ENCODE results near the gene CSNK1E. TPM values are rescaled to one million over a fixed set of nuclear protein-coding genes. Genes with fewer than 3 reads are reported as not detected.

CSNK1E gene
- total RNA-seq, 2 experiments from 2014 or later = 104 to 105 TPM

DNA sequence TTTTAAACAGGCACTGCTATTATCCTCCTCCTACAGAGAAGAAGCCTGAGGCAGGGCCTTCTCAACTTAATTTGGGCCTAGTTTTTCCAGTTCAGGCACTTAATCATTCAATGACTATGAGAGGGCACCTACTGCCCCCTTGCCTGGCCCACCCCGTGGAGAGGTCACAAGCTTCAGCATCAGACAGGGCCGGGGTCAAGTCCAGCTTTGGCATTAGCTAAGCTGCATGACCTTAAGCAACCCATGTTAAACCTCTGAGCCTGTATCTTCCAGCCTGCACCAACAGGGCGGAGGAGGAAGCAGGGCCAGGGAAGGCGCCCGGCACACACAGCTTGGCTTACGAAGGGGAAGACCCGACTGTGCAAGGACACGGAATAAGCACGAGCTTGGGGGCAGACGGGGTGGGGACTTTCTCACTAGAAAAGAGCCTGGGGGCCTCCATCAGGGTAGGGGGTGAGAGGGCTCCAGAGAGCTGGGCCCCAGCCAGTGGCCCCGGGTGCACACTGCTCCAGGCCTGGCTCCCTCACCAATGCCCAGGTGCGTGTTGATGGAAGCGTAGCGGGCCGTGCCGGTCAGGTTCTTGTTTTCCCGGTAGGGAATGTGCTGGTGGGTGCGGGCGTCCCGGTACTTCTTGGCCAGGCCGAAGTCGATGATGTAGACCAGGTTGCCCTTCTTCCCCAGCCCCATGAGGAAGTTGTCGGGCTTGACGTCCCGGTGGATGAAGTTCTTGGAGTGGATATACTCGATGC is 16.9 kb downstream of the CSNK1E start:
- intact Hi-C loops (cut with micrococcal nuclease) = no loop called here
- ChIA-PET CTCF (no interaction called here), POLR2A (no interaction called here)
- Mint-ChIP-seq H3K36me3 (peaks cover 42% of the 10 kb centered on the region), H3K4me3 (no peak overlapping the region), H3K27me3 (no peaks in the 10 kb centered on the region), H3K27ac (no peak overlapping the region), H3K9me3 (no peaks in the 10 kb centered on the region), H3K4me1 (ENCODE audit: low read depth) (peaks cover 12% of the 10 kb centered on the region)
- no peak for DNase-seq

DNA sequence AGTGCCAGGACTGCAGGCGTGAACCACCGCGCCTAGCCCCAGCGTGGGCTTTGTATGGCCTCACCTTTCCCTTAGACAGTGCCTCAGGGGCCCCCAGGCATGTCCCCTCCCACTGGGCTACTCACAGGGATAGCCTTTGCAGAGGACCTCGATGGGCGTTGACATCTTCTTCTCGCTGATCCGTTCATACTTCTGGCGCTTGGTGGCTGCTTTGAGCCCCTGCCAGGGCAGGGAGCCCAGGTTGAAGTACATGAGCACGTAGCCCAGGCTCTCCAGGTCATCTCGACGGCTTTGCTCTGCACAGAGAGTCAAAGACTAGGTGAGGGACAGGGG is 17.5 kb downstream of the CSNK1E start:
- Mint-ChIP-seq H3K36me3 (peaks cover 42% of the 10 kb centered on the region), H3K9me3 (no peaks in the 10 kb centered on the region), H3K27ac (no peak overlapping the region), H3K4me3 (no peak overlapping the region), H3K4me1 (ENCODE audit: low read depth) (peaks cover 8% of the 10 kb centered on the region), H3K27me3 (no peaks in the 10 kb centered on the region)
- ChIA-PET CTCF (no interaction called here), POLR2A (no interaction called here)
- intact Hi-C loops (cut with micrococcal nuclease) = loop anchor here (2.0 kb wide), 1 partner anchor 53 kb away; no protein-coding TSS in a partner anchor
- no peak for DNase-seq

DNA sequence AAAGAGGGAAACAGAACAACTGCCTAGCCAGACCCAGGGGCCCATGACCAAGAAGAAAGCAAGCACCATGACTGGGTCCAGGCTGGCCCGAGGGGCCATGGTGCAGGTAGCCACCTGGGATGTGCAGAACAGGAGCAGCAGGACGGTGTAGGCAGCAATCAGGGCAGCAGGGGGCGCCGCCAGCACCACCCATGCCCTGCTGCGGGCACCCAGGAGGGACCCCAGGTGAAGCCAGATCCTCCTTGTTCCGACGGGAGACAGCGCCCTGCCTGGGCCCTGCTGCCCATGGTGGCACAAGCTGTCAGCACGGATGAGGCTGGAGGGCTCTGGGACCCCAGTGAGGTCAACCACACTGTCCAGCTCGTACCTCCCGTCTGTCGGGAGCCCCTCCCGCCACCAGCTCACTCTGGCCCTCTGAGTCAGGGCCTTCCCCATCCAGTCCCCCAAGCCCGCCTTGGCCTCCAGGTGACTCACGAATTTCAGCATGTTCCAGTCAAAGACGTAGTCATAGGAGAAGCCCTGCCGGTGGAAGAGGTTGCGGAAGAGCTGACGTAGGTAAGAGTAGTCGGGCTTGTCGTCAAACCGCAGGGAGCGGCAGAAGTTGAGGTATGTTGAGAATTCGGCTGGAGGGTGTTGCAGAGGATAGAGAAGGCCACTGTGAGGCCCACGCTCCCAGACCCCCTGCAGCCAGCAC is 18.8 kb downstream of the CSNK1E start:
- H3K36me3 Mint-ChIP-seq = peaks cover 37% of the 10 kb centered on the region
- intact Hi-C loops (cut with micrococcal nuclease) = loop anchor here (2.0 kb wide), 1 partner anchor 54 kb away; no protein-coding TSS in a partner anchor
- no peak overlapping the region for H3K27ac Mint-ChIP-seq
- ChIA-PET POLR2A (no interaction called here), CTCF (interaction anchor here (0.7 to 1.3 kb wide), 6 partner anchors 13 to 246 kb away, joined by 3 to 5 read pairs (median 4); no protein-coding TSS in a partner anchor)
- no peaks in the 10 kb centered on the region for H3K4me1 Mint-ChIP-seq (ENCODE audit: low read depth)
- H3K9me3 Mint-ChIP-seq = no peaks in the 10 kb centered on the region
- no peak overlapping the region for H3K4me3 Mint-ChIP-seq
- no peaks in the 10 kb centered on the region for H3K27me3 Mint-ChIP-seq
- DNase-seq = peak; percentile 60

DNA sequence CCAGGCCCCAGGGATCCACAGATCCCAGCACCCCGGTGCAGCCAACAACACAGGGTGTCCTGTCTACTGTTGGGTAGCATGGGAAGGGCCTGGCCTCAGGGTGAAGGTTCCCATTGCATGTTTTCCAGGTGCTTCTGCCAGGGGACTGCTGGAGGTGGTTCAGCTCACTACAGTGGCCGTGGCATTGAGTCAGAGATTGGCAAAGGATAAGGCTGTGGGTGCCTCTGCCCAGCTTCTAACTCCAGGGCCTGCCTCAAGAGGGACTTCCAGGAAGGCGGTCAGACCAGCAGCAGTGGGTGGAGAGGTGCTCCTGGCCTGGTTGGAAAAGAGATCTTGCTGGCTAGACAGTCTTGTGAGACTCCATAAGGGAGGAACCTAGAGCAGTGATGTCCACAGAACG is 20.9 kb downstream of the CSNK1E start:
- no peaks in the 10 kb centered on the region for H3K4me1 Mint-ChIP-seq (ENCODE audit: low read depth)
- peaks cover 34% of the 10 kb centered on the region for H3K36me3 Mint-ChIP-seq
- CTCF ChIA-PET = interaction anchor here (0.7 to 1.3 kb wide), 2 partner anchors 53 to 182 kb away, joined by 4 to 5 read pairs; no protein-coding TSS in a partner anchor
- intact Hi-C loops (cut with micrococcal nuclease) = no loop called here
- no peak overlapping the region for H3K4me3 Mint-ChIP-seq
- no peaks in the 10 kb centered on the region for H3K9me3 Mint-ChIP-seq
- H3K27ac Mint-ChIP-seq = no peak overlapping the region
- no peaks in the 10 kb centered on the region for H3K27me3 Mint-ChIP-seq
- POLR2A ChIA-PET = interaction anchor here (1.2 kb wide), 1 partner anchor 12 kb away, joined by 3 read pairs; no protein-coding TSS in a partner anchor
- DNase-seq = no peak

DNA sequence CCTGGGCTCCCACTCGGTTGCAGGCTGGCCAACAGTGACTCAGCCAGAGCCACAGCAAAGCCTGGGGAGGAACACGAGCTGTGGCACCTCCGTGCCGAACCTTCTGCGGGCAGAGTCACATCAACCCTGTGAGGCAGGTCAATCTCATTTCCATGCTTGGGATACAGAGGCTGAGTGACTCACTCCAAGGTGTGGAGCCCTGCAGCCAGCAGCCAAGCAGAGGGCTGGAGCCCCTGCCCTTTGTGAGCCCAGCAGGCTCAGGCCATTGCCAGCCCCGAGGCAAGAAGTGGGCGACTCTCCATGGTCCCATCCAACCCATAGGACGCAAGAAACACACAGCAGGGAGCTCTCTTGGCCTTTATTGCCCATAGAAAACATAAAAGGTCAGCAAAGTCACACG is 21.4 kb downstream of the CSNK1E start:
- no peak for DNase-seq
- intact Hi-C loops (cut with micrococcal nuclease) = no loop called here
- Mint-ChIP-seq H3K4me1 (ENCODE audit: low read depth) (no peaks in the 10 kb centered on the region), H3K9me3 (no peaks in the 10 kb centered on the region), H3K27me3 (no peaks in the 10 kb centered on the region), H3K36me3 (peaks cover 32% of the 10 kb centered on the region), H3K4me3 (no peak overlapping the region), H3K27ac (no peak overlapping the region)
- ChIA-PET CTCF (interaction anchor here (0.7 to 1.3 kb wide), 2 partner anchors 54 to 181 kb away, joined by 4 to 5 read pairs; no protein-coding TSS in a partner anchor), POLR2A (no interaction called here)

DNA sequence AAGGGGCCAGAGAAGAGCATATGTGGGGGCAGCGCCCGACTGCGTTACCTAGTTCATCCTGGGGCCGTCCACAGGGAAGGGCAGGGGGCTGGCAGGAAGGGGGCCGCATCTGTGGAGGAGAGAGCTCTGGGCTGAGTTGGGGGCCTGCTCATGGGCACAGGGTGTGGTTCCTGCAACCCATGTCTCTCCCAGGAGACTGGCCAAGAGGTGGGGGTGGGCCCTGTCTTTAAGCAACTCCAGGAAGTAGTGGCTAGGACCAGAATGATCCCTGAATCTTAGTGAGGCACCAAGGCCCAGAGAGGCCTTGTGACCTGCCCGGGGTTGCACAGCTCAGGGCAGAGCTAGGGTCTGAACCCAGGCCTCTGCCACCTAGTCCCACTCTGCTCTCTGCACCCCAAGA is 21.9 kb downstream of the CSNK1E start:
- POLR2A ChIA-PET = no interaction called here
- no peaks in the 10 kb centered on the region for H3K9me3 Mint-ChIP-seq
- CTCF ChIA-PET = interaction anchor here (0.7 to 1.3 kb wide), 2 partner anchors 54 to 181 kb away, joined by 4 to 5 read pairs; no protein-coding TSS in a partner anchor
- H3K4me3 Mint-ChIP-seq = no peak overlapping the region
- H3K27me3 Mint-ChIP-seq = no peaks in the 10 kb centered on the region
- no peaks in the 10 kb centered on the region for H3K4me1 Mint-ChIP-seq (ENCODE audit: low read depth)
- no peak for DNase-seq
- no peak overlapping the region for H3K27ac Mint-ChIP-seq
- H3K36me3 Mint-ChIP-seq = peaks cover 27% of the 10 kb centered on the region
- intact Hi-C loops (cut with micrococcal nuclease) = no loop called here

DNA sequence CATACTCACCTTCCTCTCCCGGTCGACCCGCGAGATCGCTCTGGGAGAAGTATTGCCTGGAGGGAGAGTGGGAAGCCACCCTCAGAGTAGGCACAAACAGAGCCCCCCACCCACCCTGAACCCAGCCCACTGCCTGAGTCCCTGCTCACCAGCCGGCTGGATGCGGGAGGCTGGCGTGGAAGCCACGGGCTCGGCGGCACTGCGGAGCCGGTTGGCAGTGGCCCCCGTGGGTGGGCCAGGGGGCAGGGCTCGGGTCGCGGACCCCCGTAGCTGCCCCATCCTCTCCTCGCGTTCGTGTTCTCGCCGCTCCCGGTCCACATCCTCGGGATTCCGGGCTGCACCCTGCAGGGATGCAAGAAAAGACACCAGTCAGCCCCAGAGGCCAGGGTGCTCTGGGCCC is 23.0 kb downstream of the CSNK1E start:
- Mint-ChIP-seq H3K4me3 (no peak overlapping the region), H3K9me3 (no peaks in the 10 kb centered on the region), H3K27me3 (no peaks in the 10 kb centered on the region), H3K4me1 (ENCODE audit: low read depth) (no peaks in the 10 kb centered on the region), H3K27ac (no peak overlapping the region), H3K36me3 (peaks cover 21% of the 10 kb centered on the region)
- ChIA-PET POLR2A (no interaction called here), CTCF (no interaction called here)
- intact Hi-C loops (cut with micrococcal nuclease) = no loop called here
- DNase-seq = no peak

DNA sequence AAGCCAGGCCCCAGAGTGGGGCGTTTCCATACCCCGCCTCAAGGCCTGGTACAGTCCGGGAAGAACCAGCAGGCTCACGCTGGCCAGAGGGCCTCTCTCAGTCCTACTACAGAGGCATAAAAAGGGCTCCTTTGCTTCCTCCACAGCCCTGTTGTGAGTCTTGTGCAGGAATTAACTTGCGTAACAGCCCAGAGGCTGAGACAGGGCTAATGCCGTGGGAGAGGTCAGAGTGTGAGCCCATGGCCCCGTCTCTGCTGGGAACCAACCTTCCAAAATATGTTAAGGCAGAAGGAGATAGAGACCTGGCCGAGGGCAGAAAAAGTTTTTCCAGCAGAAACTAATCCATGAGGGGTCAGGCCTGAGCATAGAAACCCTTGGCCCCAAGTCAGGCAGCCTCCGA is 24.5 kb downstream of the CSNK1E start:
- ChIA-PET POLR2A (interaction anchor here (0.6 kb wide), 1 partner anchor 12 kb away, joined by 3 read pairs; no protein-coding TSS in a partner anchor), CTCF (no interaction called here)
- H3K4me1 Mint-ChIP-seq (ENCODE audit: low read depth) = no peaks in the 10 kb centered on the region
- H3K9me3 Mint-ChIP-seq = no peaks in the 10 kb centered on the region
- no peak for DNase-seq
- intact Hi-C loops (cut with micrococcal nuclease) = no loop called here
- H3K27ac Mint-ChIP-seq = no peak overlapping the region
- H3K4me3 Mint-ChIP-seq = no peak overlapping the region
- no peaks in the 10 kb centered on the region for H3K27me3 Mint-ChIP-seq
- peaks cover 15% of the 10 kb centered on the region for H3K36me3 Mint-ChIP-seq

DNA sequence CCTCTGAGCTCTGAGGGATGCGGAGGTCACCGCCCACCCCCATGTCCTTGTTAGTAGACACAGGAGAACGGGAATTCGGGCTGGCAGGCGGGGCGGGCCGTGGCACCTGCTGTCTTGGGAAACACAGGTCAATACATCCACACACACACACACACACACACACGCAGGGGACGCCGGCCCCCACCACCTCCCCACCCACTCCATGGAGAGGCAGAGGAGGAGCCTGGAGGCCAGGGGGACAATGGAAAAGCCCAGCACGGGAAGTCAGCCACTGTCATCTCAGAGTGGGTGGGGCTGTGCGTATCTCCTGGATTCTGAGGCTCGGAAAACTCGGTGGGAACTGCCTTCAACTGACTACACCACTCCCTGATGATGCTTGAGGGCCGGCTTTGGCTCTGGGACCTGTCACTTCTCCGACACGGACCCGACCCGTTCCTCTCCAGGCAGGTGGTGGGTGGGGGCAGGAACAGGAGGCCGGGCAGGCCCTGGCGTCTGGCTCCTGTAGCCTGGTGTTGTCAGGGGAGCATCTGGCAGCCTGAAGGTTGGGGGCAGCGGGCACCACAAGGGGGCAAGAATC is 25.9 kb downstream of the CSNK1E start:
- intact Hi-C loops (cut with micrococcal nuclease) = no loop called here
- Mint-ChIP-seq H3K27ac (no peak overlapping the region), H3K9me3 (no peaks in the 10 kb centered on the region), H3K4me3 (no peak overlapping the region), H3K4me1 (ENCODE audit: low read depth) (no peaks in the 10 kb centered on the region), H3K27me3 (no peaks in the 10 kb centered on the region), H3K36me3 (peaks cover 7% of the 10 kb centered on the region)
- DNase-seq = no peak
- ChIA-PET POLR2A (no interaction called here), CTCF (no interaction called here)

DNA sequence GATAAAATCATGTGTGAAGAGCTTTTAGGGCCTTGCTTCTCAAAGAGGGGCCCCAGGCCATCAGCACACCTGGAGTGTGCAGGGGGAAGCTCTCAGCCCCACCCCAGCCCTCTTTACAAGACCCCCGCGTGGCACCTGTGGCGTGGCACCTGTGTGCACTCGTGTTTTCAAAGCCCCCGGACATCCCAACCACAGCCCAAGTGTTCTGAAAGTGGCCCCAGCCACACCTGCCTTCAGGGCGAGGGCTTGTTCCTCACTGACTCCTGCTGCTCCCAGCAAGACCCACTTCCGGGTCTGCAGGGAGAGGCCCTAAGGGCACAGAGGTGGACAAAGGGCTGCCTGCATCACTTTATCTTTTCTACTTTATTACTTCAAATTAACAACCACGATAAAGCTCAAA is 26.9 kb downstream of the CSNK1E start:
- no peaks in the 10 kb centered on the region for H3K4me1 Mint-ChIP-seq (ENCODE audit: low read depth)
- H3K9me3 Mint-ChIP-seq = no peaks in the 10 kb centered on the region
- no peak overlapping the region for H3K27ac Mint-ChIP-seq
- ChIA-PET POLR2A (no interaction called here), CTCF (no interaction called here)
- H3K4me3 Mint-ChIP-seq = no peak overlapping the region
- DNase-seq = no peak
- no peaks in the 10 kb centered on the region for H3K27me3 Mint-ChIP-seq
- H3K36me3 Mint-ChIP-seq = peaks cover 7% of the 10 kb centered on the region
- intact Hi-C loops (cut with micrococcal nuclease) = no loop called here

DNA sequence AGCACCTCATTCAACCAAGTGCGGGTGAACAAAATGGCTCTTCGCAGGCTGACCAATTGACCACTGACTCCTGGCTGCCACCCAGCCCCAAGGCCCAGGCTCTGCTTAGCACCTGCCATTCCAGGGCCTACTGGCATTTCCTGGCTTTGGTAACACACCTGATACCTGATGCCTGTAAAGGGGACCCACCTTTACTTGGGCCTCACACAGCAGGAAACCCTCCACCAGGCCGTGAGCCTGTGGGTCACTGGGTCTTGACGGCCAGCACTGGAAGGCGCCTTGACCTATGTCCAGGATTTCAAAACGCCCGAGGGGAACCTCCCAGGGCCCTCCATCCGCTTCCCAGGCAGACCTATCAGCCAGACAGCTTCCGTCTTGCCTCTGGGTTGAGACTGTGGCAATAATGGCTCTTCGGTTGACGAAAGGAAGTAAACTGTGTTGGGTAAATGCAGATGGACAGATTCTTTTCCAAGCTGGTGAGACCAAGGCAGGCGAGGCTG is 27.6 kb downstream of the CSNK1E start:
- intact Hi-C loops (cut with micrococcal nuclease) = no loop called here
- Mint-ChIP-seq H3K27ac (no peak overlapping the region), H3K4me3 (no peak overlapping the region), H3K4me1 (ENCODE audit: low read depth) (no peaks in the 10 kb centered on the region), H3K27me3 (no peaks in the 10 kb centered on the region), H3K9me3 (no peaks in the 10 kb centered on the region), H3K36me3 (peaks cover 7% of the 10 kb centered on the region)
- CTCF ChIA-PET = interaction anchor here (0.8 kb wide), 1 partner anchor 17 kb away, joined by 3 read pairs; no protein-coding TSS in a partner anchor
- DNase-seq = no peak
- POLR2A ChIA-PET = no interaction called here

DNA sequence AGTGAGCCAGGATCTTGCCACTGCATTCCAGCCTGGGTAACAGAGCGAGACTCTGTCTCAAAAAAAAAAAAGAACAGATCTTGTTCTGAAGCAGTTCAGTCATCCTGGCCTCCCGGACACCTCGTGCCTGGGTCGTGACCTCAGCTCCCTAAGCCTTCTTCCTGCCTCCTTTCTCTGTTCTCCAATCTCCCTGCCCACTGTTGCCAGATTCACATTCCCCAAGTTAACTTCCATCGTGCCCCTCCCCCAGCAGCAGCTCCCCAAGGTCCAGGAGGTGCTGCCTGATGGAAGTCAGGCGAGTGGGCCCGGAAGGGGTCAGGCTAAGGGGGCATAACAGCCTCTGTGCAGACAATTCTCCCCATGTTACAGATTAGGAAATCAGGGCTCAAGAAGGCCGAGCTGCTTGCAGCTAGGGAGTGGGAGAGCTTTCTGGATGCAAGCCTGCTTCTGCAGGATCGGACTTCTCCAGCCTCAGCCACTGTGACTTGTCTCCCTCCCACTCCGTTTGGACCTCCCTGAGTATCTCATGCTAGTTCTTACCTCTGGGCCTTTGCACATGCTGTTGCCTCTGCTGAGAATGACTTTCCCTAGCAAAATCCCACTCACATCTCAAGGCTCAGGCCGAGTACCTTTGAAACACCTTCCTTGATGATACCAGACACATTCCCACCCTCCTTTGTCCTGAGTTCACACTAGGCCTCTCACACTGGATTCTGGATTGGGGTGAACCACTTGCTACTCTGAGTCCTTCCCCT is 30.1 kb downstream of the CSNK1E start:
- Mint-ChIP-seq H3K36me3 (peaks cover 2% of the 10 kb centered on the region), H3K9me3 (no peaks in the 10 kb centered on the region), H3K4me1 (ENCODE audit: low read depth) (no peaks in the 10 kb centered on the region), H3K4me3 (no peak overlapping the region), H3K27me3 (no peaks in the 10 kb centered on the region), H3K27ac (no peak overlapping the region)
- intact Hi-C loops (cut with micrococcal nuclease) = no loop called here
- POLR2A ChIA-PET = no interaction called here
- CTCF ChIA-PET = interaction anchor here (0.6 kb wide), 1 partner anchor 695 kb away, joined by 3 read pairs; no protein-coding TSS in a partner anchor
- no peak for DNase-seq

All from activated CD4-positive, alpha-beta memory T cell treated with anti-CD3 and anti-CD28 coated beads for 36 hours (primary cell).